PC-9 (cell line): ENCODE data around the gene ZNF282.
"Not testable (repeated sequence)": the region's sequence is repeated elsewhere in the genome, so short reads cannot be mapped to it uniquely, and the experiment has no call there.

Source experiments
- CTCF ChIP-seq: fragments of 200-600 bp; sonication (generic); conservative IDR thresholded peaks from 2 replicates; pipeline ENCODE4 v1.6.1; 2017; ENCODE audit warnings: mixed run types, antibody characterized with exemption, mild to moderate bottlenecking, moderate library complexity
- EZH2 ChIP-seq: fragments of 200-600 bp; sonication (generic); IDR thresholded peaks from 2 replicates; pipeline ENCODE4 v1.8.0; 2017; ENCODE audit warnings: antibody characterized with exemption, low read depth

- not testable (repeated sequence) for TF ChIP-seq CTCF, EZH2
Measured at GRCh38 chr7:149233655-149234204, 38.4 kb downstream of the ZNF282 start.
